Measurements from ENCODE around the gene COX20.

COX20 gene

GRCh38 chr1:244881552-244882280 is 46.3 kb downstream of the COX20 start:
- no peak for DNase-seq

- DNase-seq, result no peak
These were observed 51.8 kb downstream of the COX20 start for GRCh38 chr1:244887281-244887680.

GRCh38 chr1:244893836-244894235 is 58.4 kb downstream of the COX20 start:
- DNase-seq, result no peak

All from T-helper 2 cell (primary cell).